HG03139 (cell line): Measurements from ENCODE around the gene TNFAIP3.

Source experiments
- ATAC-seq: cut with Tn5 transposase; IDR thresholded peaks from one replicate; pipeline ENCODE4 v1.9.1; 2021; ENCODE audit not compliant: unreplicated experiment

The TNFAIP3 gene

DNA sequence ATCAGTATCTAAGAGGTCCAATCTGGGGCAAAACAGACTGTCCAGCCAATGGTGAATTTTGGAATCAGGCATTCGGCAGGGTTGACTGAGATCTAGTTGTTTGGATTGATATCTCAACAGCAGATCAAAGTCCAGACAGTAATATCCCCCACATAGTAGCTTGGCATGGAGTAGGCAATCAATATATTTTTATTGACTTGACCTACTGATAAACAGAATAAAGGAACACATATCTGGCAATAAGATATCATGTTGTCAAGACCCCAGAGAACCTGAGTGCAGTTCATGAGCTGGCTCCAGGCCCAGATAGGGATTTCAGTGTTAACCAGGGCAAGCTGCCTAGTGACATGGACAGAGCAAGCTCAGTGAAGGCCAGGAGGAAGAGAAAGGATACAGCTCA, 34.4 kb downstream of the TNFAIP3 start:
- ATAC-seq = no peak

DNA sequence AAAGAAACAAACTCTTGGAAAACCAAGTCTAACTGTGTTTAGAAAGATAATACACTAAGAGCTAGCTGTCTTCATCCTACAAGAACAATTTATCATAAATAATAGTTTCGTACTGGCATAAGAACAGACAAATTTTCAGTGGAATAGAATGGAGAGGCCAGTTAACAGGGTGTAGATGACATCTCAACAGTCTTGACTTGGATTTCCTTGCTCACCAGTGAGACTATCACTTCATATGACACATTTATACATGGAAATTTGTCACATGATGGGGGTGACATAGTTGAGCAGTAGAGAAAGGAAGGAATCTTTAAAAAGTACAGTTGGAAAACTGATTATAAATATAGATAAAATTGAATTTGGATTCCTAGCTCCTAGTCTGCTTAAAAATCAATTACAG, 35.6 kb downstream of the TNFAIP3 start:
- no peak for ATAC-seq

DNA sequence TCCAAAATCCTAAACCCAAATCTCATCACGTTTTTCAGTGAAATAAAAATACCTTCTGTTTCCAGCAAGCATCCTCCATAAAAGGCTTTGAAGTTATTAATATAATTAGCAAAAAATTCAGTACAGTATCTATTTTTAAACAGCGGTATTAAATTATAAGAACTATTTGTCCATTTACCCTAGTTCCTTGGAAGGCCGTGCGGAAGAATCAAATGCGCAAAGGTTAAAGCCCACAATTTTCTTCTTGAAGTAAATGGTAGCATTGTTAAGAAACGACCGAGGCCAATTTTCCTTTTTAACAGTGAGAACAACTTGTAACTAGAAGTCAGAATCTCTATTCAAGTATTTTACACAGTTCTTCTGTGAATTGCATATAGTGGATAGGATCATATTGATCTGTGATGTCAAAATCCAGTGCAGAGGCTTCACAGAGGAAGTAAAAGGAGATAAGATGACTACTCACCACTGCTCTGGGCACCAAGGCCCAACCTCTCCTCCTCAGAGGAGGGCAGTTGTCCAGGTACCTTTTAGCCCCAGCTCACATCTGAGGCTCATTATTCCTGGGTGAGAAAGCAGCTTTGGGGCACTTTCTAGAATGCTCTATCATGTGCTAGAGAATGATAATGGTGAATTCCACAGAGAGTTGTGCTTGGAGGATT, 36.3 kb downstream of the TNFAIP3 start:
- ATAC-seq = no peak

DNA sequence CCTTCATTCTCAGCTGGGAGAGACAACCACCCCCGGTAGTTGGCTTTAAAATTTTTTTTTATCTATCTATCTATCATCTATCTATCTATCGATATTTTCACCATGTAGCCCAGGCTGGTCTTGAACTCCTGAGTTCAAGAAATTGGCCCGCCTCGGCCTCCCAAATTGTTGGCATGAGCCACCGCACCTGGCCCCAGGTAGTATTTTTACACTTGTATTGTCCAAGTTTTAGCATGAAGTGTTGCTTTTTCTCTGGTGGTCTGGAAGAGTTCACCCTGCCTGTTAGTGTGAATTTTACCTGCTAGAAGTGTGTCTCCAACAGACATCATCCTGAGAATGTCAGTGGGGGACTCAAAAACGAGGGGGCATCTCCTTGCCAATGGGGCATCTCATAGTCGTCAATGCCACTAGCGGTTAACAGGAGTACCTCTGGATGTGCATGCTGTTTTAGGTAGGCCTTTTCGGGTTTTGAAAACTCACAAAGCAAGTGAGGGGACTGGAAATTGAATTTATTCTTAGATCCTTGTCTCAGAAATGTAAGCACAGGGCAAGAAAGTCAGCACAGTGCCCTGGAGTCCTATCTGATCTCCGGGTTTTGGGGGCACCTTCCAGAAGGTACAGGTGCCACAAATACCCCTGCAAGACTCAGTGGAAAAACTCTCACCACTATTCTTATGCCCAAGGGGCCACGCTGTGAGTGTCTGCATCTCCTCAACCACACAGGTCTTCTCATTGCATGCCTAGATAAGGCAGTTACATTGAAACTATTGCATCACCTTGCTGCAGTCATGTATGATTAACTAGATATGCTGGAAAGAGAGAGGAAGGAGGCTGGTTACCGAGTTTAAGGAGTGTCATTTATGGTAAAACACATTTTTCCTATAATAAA, 37.1 kb downstream of the TNFAIP3 start:
- ATAC-seq = peak; percentile 75

DNA sequence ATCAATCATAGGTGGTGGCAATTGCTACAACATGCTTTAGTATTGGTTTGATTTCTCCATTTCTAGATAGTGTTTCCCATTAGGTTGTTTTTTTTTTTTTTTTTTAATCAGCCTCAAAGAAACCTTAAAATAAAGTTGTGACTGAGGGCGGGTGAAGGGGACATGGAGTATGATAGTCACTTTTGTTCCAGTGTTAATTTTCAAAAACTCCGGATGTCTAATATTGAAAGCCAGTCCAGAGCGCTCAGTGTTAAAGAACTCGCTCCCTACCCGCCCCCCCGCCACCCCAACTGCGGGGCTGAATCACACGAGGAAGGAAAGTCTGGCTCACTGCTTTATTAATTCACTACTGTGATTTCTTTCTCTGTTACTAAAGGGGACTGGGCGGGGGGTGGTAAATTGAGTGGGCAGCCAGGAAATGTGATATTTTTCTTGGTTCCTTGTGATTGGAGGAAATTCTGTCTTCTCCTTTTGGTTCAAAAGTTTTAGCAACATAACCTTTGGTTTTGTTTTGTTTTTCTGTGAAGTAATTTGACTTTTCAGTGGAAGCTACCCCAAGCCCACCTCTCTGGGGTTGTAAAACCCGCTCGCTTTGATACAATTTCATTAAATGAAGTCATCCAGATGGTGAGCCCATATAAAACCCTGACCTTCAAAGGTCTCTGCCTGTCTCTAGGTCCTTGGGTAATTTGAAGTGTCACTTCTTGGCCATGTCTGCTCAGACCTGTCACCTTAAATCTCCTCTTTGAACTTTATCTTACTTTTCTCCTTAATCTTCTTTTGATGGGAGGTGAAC, 38.0 kb downstream of the TNFAIP3 start:
- peak; percentile 40 for ATAC-seq

DNA sequence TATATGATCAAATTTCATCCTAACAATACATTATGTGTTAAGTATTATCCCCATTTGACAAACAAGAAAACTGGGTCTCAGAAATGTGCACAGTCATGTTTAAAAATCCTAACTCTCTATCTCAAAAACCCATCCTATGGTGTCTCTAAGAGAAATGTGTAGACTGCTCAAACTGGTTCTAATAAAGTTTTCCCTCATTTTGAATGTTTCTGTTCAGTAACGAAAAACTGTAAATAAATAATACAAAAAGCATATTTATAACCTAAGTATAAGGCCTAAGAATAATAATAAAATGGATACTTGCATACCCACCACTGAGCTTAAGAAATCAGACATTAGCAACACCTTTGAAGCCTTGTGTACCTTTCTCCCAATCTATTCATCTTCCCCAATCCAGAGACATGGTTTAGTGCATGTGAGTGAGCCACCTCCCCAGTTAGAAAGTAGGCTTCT, 39.0 kb downstream of the TNFAIP3 start:
- ATAC-seq = no peak

DNA sequence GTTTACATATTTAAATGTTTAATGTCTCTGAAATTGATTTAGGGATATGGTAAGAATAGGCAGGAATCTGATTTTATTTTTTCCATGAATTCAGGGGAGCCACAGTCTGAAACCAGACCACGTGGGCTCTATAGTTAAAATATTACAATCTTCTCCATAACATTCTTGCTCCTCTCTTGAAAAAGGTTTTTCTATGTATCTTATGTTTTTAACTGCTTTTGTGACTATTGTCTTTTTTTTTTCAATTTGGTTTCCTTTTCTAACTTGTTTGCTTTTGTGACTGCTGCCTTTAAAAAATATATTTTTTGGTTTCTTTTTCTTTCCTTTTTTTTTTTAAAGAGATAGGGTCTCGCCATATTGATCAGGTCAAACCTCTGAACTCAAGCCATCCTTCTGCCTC, 40.1 kb downstream of the TNFAIP3 start:
- ATAC-seq = no peak

DNA sequence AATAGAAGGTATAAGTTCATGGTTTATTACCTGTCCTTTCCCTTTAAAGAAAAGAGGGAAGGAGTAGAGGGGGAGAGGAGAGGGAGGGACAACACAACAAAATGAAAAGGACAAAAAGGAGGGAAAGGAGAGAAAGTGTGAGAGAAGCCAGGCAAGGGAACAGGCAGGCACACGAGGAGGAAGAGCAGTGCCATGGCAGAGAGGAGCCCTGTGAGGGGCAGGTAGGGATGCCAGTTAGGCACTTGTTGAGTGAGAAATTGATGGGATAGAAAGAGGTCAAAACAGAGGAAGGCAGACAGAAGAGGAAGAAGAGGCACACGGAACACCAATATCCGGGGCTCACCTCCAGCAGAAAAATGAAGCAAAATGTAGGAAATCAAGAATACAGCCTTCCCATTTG, 42.5 kb downstream of the TNFAIP3 start:
- ATAC-seq = no peak

DNA sequence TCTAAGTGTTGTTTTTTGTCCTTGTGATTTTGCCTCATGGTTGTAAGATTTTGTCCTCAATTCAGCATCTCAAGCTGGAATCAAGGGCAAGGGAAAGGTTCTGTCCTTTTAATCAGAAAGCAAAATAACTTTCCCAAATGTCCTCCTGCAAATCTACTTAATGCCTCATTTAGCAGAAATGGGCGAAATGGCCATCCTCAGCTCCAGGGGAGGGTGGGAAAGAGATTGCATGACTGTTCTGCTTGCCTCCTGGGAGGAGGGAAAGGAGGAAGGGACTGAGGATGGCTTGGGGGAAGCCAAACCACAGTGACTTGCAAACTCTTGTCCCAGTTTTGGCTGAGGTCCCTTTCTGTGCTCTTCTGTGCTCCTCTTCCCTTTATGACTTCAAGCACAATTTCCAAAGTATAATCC, 43.4 kb downstream of the TNFAIP3 start:
- ATAC-seq = no peak

DNA sequence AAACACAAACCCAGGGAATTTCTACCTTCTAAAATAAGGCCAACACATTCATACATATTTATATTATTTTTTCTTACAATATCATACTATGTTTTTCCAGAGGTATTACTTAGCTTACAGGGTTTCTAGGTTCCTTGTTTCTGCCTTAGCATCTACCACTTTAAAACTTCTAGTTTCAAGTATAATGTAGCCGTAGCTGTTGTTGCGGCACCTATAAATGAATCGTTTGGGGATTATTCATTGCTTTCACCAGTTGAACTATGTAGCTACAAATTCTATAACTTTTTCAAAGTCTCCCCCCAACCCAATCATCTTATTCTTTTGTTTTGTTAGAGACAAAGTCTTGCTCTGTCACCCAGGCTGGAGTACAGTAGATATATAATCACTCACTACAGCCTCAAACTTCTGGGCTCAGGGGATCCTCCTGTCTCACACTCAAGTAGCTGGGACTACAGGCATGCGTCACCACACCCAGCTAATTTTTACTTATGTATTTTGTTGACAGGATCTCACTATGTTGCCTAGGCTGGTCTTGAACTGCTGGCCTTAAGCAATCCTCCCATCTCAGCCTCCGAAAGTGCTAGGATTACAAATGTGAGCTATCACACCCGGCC, 43.9 kb downstream of the TNFAIP3 start:
- ATAC-seq = no peak

DNA sequence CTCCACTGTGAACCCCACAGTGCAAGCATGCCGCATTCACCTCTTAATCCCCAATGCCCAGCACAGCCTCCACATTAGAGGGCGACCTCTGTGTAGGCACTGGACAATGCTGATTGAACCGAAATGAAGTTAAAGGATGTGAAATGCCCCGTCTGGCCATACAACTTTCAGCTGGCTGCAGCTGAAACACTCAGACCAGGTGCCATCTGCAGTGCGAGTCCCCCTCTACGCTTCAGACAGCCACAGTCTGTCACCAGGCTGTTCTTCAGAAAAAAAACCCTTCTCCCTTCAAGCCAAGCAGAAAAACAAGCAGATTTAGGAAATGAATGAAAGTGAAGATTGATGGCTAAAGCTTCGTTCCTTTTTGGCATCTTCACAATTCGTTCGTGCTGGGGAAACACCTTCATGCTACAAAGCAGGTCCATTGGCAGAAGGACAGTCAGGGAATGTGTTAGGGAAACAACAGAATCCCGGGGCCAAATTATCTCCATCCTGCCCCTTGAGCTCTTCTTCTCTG, 44.7 kb downstream of the TNFAIP3 start:
- ATAC-seq = peak; percentile 48

DNA sequence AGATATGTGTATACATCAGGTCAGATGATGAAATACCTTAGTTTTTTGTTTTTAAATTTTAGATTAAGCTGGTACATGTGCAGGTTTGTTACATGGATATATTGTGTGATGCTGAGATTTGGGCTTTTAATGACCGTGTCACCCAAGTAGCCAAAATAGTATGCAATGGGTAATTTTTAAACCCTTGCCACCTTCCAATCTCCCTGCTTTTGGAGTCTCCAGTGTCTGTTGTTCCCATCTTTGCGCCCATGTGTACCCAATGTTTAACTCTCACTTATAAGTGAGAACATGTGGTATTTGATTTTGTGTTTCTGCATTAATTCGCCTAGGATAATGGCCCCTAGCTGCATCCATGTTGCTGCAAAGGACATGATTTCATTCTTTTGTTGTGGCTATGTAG, 45.8 kb downstream of the TNFAIP3 start:
- ATAC-seq = no peak

DNA sequence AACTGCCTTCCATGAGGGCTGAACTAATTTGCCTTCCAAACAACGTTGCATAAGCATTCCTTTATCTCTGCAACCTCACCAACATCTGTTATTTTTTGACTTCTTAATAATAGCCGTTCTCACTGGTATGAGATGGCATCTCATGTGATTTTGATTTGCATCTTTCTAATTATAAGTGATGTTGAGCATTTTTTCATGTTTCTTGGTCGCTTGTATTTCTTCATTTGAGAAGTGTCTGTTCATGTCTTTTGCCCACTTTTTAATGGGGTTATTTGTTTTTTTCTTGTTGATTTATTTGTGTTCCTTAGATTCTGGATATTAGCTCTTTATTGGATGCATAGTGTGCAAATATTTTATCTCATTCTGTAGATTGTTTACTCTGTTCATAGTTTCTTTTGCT, 46.4 kb downstream of the TNFAIP3 start:
- no peak for ATAC-seq

DNA sequence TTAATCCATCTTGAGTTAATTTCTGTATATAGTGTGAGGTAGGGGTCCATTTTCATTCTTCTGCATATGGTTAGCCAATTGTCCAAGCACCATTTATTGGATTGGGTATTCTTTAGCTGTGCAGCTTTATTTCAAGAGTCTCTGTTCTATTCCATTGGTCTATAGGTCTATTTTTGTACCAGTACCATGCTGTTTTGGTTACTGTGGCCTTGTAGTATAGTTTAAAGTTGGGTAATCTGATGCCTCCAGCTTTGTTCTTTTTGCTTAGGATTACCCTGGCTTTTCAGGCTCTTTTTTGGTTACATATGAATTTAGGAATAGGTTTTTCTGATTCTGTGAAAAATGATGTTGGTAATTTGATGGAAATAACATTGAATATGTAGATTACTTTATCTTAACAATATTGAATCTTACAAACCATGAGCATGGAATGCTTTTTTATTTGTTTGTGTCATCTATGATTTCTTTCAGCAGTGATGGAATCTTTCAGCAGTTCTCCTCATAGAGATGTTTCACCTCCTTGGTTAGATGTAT, 47.0 kb downstream of the TNFAIP3 start:
- ATAC-seq = no peak

DNA sequence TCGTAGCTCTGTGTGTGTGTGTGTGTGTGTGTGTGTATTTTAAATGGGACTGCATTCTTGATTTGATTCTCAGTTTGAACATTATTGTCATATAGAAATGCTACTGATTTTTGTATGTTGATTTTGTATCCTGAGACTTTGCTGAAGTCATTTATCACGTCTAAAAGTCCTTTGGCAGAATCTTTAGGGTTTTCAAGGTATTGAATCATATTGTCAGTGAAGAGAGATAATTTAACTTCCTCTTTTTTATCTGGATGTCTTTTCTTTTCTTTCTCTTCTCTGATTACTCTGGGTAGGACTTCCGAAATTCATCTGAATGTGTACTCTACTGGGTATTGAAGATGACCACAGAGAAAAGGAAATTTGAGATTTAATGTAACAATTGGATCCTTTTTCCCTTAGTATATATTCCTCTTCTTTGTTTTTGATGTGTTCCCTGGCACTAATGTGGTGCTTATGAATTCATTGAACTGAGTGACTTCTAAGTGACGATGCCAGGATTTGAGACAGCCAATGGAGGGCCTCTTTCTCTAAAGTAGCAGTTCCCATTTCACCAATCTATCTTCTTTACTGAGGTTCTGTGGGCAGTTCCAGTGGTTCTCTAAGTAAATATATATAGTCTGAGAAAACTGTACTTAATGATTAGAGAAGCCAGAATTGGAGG, 47.6 kb downstream of the TNFAIP3 start:
- no peak for ATAC-seq

DNA sequence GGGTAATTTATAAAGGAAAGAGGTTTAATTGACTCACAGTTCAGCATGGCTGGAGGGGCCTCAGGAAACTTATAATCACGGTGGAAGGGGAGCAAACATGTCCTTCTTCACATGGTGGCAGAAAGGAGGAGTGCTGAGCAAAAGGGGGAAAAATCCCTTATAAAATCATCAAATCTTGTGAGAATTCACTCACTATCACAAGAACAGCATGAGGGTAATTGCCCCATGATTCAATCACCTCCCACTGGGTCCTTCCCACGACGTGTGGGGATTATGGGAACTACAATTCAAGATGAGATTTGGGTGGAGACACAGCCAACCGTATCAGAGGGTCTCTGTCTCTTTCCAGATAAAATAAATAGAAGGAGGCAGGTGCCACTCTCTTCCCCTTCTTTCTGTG, 48.7 kb downstream of the TNFAIP3 start:
- no peak for ATAC-seq

DNA sequence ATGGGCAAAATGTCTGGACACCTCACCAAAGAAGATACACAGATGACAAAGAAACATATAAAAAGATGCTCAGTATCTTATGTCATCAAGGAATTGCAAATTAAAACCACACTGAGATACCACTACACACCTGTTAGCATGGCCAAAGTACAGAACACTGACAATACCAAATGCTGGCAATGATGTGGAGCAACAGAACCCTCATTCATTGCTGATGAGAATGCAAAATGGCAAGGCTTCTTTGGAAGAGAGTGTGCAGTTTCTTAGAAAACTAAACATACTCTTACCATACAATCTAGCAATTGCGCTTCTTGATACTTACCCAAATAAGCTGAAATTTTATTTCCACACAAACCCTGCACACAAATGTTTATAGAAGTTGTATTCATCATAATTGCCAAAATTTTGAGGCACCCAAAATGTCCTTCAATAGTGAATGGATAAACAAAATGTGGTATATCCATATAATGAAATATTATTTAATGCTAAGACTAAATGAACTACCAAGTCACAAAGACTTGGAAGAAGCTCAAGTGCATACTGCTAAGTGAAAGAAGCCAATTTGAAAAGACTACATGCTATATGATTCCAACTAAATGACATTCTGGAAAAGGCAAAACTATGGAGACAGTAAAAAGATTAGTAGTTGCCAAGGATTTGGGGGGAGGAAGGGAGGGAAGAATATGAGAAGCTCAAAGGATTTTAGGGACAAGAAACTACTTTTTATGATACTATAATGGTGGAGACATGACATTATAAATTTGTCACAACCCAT, 50.7 kb downstream of the TNFAIP3 start:
- no peak for ATAC-seq

DNA sequence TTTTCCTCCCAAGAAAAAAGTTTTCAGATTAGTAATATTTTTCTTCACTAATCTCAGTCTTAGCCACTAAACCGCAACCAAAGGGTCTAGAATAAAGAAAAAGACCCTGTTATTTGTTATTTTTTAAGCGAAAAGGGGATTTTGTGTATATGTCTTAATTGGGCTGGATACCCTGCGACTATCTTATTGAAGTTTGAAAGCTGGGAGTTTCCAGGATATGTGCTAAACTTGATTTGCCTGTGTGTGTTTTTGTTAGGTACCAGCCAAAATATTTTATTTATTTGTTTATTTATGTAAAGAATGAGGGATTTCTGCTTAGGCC, 52.4 kb downstream of the TNFAIP3 start:
- ATAC-seq = no peak
